Vagina (tissue), 2 donors: Measurements from ENCODE around the gene FCAMR. TPM values are rescaled to one million over a fixed set of nuclear protein-coding genes. Genes with fewer than 3 reads are reported as not detected.

ENCODE experiments used
- DNase-seq, 2 donors: peaks; one replicate each; pipeline ENCODE4 v3.0.0-alpha.2; 2017; ENCODE audit errors: extremely low spot score in 2 of 2
- H3K27ac ChIP-seq: fragments of 200-600 bp; sonication (generic); one replicate; pipeline ENCODE4 v1.5.1; 2019
- H3K27me3 ChIP-seq: fragments of 200-600 bp; sonication (generic); one replicate; pipeline ENCODE4 v1.5.1; 2019
- H3K36me3 ChIP-seq, 2 donors: fragments of 200-600 bp; sonication (generic); one replicate each; pipeline ENCODE4 v1.5.1; 2017 to 2019
- H3K4me1 ChIP-seq: fragments of 200-600 bp; sonication (generic); one replicate; pipeline ENCODE4 v1.5.1; 2019
- H3K4me3 ChIP-seq, 2 donors: fragments of 200-600 bp; sonication (generic); 1 replicate in 1 of 2; 2 replicates in 1 of 2; pipeline ENCODE4 v1.5.1; 2016 to 2019
- H3K9me3 ChIP-seq: fragments of 200-600 bp; sonication (generic); one replicate; pipeline ENCODE4 v1.5.1; 2019
- CTCF ChIP-seq, 3 experiments: fragments of 450-650 bp in 2 of 3; fragments of 200-600 bp in 1 of 3; sonication (generic) in 1 of 3; IDR thresholded peaks; one replicate each; pipeline ENCODE4 v1.5.1; 2017 to 2019; ENCODE audit warnings: antibody characterized with exemption in 3 of 3, mild to moderate bottlenecking in 2 of 3, moderate library complexity in 2 of 3
- POLR2A ChIP-seq, 2 donors: fragments of 450-650 bp; IDR thresholded peaks; one replicate each; pipeline ENCODE4 v1.6.1; 2017; ENCODE audit warnings: antibody characterized with exemption in 2 of 2, mild to moderate bottlenecking in 2 of 2, moderate library complexity in 2 of 2
- POLR2AphosphoS5 ChIP-seq, 2 donors: sonication (generic); formaldehyde crosslinking; IDR thresholded peaks; one replicate each; pipeline ENCODE4 v1.9.0; 2017; ENCODE audit warnings: antibody characterized with exemption in 2 of 2, mild to moderate bottlenecking in 2 of 2, low read depth in 1 of 2; ENCODE audit not compliant: insufficient read depth in 1 of 2
- intact Hi-C: fragments of 100-400 bp; cut with DNase I; formaldehyde crosslinking; loops from one replicate; pipeline ENCODE4 v1.15.1; 2023
- total RNA-seq: library from RNA; depleted of rRNA; stranded (reverse); fragments of >200 nt; gene quantifications from one replicate; pipeline ENCODE4 v1.2.3, GENCODE V29; 2016

The FCAMR gene
- total RNA-seq, 1 donor from 2014 or later, result not detected

- H3K27ac ChIP-seq, result no peak overlapping the region
- DNase-seq, result no peak
- H3K4me1 ChIP-seq, result peaks cover 9% of the 10 kb centered on the region
- intact Hi-C loops, result no loop called here
- no peaks in the 10 kb centered on the region for H3K36me3 ChIP-seq
- H3K9me3 ChIP-seq, result no peaks in the 10 kb centered on the region
- H3K4me3 ChIP-seq, result no peak overlapping the region
- H3K27me3 ChIP-seq, result no peaks in the 10 kb centered on the region
- TF ChIP-seq CTCF (IDR thresholded peaks at IDR 0.05), result no peak
- TF ChIP-seq POLR2A (IDR thresholded peaks at IDR 0.05), result no peak
- TF ChIP-seq POLR2AphosphoS5 (IDR thresholded peaks at IDR 0.05; ENCODE audit: insufficient read depth in 1 of 2, low read depth in 1 of 2), result no peak
These were observed 18.1 kb downstream of the FCAMR start for GRCh38 chr1:206952171-206952570.

GRCh38 chr1:206951318-206952100, 18.8 kb downstream of the FCAMR start:
- Histone ChIP-seq H3K36me3 (no peaks in the 10 kb centered on the region), H3K9me3 (no peaks in the 10 kb centered on the region), H3K4me1 (peaks cover 9% of the 10 kb centered on the region), H3K27ac (no peak overlapping the region), H3K27me3 (no peaks in the 10 kb centered on the region), H3K4me3 (no peak overlapping the region)
- TF ChIP-seq POLR2AphosphoS5 (IDR thresholded peaks at IDR 0.05; ENCODE audit: insufficient read depth in 1 of 2, low read depth in 1 of 2), result no peak
- no peak for TF ChIP-seq CTCF (IDR thresholded peaks at IDR 0.05)
- no peak for TF ChIP-seq POLR2A (IDR thresholded peaks at IDR 0.05)
- DNase-seq, result no peak
- intact Hi-C loops, result no loop called here

- no peaks in the 10 kb centered on the region for H3K27me3 ChIP-seq
- no peak overlapping the region for H3K27ac ChIP-seq
- no peaks in the 10 kb centered on the region for H3K4me1 ChIP-seq
- no peak overlapping the region for H3K4me3 ChIP-seq
- intact Hi-C loops, result no loop called here
- H3K36me3 ChIP-seq, result no peaks in the 10 kb centered on the region
- DNase-seq, result no peak
- no peaks in the 10 kb centered on the region for H3K9me3 ChIP-seq
- TF ChIP-seq POLR2AphosphoS5 (IDR thresholded peaks at IDR 0.05; ENCODE audit: insufficient read depth in 1 of 2, low read depth in 1 of 2) (no peak), POLR2A (IDR thresholded peaks at IDR 0.05) (no peak), CTCF (IDR thresholded peaks at IDR 0.05) (no peak)
These were observed 20.6 kb downstream of the FCAMR start for GRCh38 chr1:206949641-206950040.

GRCh38 chr1:206949208-206949607, 21.1 kb downstream of the FCAMR start:
- no peak overlapping the region for H3K27ac ChIP-seq
- TF ChIP-seq CTCF (IDR thresholded peaks at IDR 0.05) (no peak), POLR2A (IDR thresholded peaks at IDR 0.05) (no peak), POLR2AphosphoS5 (IDR thresholded peaks at IDR 0.05; ENCODE audit: insufficient read depth in 1 of 2, low read depth in 1 of 2) (no peak)

GRCh38 chr1:206947255-206947654, 23.0 kb downstream of the FCAMR start:
- no peaks in the 10 kb centered on the region for H3K27me3 ChIP-seq
- H3K9me3 ChIP-seq, result no peaks in the 10 kb centered on the region
- H3K4me3 ChIP-seq, result no peak overlapping the region
- H3K27ac ChIP-seq, result no peak overlapping the region
- H3K36me3 ChIP-seq, result no peaks in the 10 kb centered on the region
- no peaks in the 10 kb centered on the region for H3K4me1 ChIP-seq
- intact Hi-C loops, result no loop called here
- TF ChIP-seq POLR2A (IDR thresholded peaks at IDR 0.05) (no peak), POLR2AphosphoS5 (IDR thresholded peaks at IDR 0.05; ENCODE audit: insufficient read depth in 1 of 2, low read depth in 1 of 2) (no peak), CTCF (IDR thresholded peaks at IDR 0.05) (no peak)
- DNase-seq, result no peak

More at GRCh38 chr1:206949208-206949607, 21.1 kb downstream of the FCAMR start:
- Histone ChIP-seq H3K36me3 (no peaks in the 10 kb centered on the region), H3K9me3 (no peaks in the 10 kb centered on the region), H3K27me3 (no peaks in the 10 kb centered on the region), H3K4me1 (no peaks in the 10 kb centered on the region), H3K4me3 (no peak overlapping the region)
- DNase-seq, result no peak
- intact Hi-C loops, result no loop called here
